GM18909 (cell line): ENCODE measurements around the gene BICDL2.
A peak's percentile ranks its signal among the peaks of the same experiment; 100 is the strongest.

Experiments
- ATAC-seq: cut with Tn5 transposase; IDR thresholded peaks from one replicate; pipeline ENCODE4 v1.9.1; 2021; ENCODE audit warnings: mild to moderate bottlenecking; ENCODE audit not compliant: unreplicated experiment, poor library complexity

Gene BICDL2

GRCh38 chr16:3013491-3013951, 23.2 kb downstream of the BICDL2 start:
- ATAC-seq, result no peak

- ATAC-seq, result no peak
Measured at GRCh38 chr16:3012828-3013420, 23.8 kb downstream of the BICDL2 start, which contains the start of gene CLDN9. TSS of gene CLDN9 (plus strand) at chr16:3012923. CDS start at chr16:3013363, 440 bp downstream.

- ATAC-seq, result no peak
Measured at GRCh38 chr16:3012246-3012645, 24.5 kb downstream of the BICDL2 start.

DNA sequence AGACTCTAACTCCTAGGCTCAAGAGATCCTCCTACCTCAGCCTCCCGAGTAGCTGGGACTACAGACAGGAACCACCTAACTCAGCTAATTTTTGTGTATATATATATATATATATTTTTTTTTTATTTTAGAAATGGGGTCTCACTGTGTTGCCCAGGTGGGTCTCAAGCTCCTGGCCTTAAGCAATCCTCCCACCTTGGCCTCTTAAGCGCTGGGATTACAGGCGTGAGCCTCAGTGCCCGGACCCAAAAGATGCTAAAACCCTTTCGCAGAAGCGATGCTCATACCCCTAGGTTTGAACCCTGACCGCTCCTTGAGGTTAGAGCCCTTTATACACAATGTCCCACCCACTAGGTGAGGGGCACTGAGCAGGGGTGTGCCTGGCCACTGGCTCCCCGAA, 26.2 kb downstream of the BICDL2 start:
- ATAC-seq, result no peak

DNA sequence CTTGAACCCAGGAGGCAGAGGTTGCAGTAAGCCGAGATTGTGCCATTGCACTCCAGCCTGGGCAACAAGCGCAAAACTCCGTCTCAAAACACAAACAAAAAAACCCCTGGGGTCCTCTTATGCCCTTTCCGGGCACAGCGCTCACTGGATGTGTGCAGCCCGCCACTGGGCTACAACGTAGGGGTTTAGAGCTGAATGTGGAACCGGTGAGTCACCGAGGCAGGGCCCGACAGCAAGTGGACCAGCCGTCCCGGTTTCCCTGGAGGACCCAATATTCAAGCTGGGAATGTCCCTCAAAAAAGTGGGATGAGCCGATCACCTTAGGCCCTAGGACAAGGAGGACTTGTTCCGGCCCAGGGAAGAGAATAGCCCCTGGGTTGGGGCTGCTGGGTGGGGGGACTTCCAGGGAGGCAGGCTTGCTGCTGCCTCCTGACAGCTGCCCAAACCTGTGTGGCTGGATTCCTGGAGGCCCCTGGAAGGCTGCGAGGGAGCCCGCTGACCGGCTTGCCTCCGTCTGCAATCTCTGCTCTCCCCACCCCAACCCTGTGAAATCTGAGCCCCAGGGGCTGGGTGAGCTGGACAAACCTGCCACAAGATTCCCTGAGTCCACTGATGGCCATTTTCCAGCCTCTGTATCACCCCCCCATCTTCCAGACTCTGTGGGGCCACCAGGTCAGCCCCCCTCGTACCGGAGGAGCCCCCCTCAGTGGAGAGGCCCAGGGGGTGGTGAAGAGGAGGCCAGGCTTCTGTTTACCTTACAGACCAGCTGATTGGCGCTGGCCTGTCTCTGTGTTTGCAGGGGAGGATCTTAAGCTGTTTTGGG, 27.0 kb downstream of the BICDL2 start:
- ATAC-seq, result no peak

- ATAC-seq, result no peak
Measured at GRCh38 chr16:3008690-3009037, 28.1 kb downstream of the BICDL2 start.

DNA sequence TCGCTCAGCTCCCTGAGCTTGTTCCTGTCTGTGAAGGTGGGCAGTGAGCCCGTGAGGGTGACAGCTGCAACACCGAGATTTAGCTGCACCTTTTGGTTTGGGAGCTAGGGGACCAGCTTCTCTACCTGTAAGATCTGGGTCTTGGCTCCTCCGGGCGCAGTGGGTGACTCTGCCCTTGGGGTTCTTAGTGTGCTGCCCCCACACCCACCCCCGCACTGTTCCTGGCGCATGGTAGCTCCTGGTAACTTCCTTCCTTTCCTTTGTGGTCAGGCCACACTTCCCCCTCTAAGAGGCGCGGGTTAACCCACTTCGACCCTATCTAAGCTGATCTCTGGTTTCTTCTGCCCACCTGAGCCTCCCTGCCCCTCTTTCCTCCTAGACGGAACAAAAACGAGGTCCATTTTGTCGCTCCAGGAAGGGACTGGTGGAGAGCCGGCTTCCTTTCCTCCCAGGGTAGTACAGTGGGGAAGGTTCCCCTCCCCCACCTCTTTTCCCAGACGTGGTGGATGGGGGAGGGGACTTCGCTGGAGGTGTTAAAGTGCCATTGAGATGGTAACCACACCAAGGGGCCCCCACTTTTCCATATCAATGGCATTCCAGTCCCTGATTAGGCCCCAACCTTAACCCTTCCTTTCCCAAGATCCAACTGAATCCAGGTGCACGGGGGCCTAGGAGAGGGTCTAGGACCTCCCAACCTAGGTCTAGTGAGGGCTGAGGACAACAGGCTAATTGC, 28.6 kb downstream of the BICDL2 start:
- ATAC-seq, result no peak

DNA sequence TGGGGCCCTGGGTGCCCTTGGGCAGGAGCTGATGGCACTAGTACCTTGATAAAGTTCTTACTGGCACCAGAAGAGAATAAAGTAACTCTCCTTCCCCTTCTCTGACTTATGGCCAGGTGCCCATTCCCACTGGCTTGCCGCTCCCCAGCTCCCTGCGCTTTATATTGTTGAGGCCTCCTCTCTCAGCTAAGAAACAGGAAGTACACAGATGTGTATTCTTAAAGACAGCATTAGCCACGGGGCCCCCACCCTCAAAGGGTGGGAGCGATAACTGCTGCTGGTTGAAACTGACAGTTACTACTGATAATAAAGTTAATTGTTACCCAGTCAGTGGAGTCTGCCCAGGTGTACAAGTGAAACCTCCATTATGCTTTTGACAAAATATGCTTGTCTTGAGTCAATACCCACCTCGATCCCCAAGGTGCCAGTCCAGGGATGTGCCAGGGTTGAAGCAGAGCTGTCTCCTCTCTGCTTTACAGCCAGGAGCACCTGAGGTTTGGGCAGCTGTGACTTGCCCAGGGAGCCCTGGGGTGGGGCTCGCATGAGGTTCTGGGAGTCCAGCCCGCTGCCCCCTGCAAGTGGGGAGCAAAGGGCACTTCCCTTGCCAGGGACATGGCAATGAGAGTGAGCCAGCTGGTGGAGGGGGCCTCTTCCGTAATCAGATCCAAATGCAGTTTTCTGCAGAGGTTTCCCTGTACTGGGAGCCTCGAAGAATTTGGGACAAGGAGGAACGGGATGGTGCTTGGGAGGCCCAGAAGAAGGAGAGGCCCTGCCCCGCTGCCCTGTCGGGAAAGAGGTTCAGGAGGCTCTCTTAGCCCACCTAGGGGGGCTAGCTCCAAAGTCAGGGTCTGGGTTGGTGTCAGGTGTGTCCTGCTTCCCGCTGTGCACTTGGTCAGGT, 29.4 kb downstream of the BICDL2 start:
- no peak for ATAC-seq

- no peak for ATAC-seq
Measured at GRCh38 chr16:3004781-3005284, 31.9 kb downstream of the BICDL2 start.

- ATAC-seq, result peak; percentile 18
Measured at GRCh38 chr16:3004319-3004718, 32.4 kb downstream of the BICDL2 start.

DNA sequence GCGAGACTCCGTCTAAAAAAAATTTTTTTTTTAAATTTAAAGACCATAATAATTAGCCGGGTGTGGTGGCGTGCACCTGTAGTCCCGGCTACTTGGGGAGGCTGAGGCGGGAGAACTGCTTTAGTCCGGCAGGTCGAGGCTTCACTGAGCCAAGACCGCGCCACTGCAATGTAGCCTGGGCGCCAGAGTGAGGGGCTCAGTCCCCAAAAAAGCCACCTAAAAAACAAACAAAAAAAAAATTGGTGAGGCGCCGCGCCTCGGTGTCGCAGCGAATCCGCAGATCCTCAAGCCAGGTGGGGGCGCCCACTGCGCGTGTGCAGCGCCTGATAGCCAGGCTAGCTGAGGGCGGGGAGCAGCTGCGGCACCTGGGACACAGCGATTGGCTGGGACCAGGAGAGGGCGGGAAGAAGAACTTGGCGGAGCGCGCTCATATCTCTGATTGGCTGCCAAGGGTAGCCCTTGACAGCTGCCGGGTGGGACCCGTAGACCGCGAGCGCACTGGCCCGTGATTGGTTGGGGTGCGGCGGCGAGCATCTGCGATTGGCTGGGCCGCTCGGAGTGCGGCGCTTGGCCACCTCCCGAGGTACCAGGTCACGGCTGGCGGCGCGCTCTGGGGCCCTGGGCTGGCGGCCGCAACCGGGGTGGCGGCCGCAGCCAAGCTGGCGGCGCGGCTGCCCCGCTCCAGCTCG, 33.0 kb downstream of the BICDL2 start:
- ATAC-seq, result peak; percentile 93

DNA sequence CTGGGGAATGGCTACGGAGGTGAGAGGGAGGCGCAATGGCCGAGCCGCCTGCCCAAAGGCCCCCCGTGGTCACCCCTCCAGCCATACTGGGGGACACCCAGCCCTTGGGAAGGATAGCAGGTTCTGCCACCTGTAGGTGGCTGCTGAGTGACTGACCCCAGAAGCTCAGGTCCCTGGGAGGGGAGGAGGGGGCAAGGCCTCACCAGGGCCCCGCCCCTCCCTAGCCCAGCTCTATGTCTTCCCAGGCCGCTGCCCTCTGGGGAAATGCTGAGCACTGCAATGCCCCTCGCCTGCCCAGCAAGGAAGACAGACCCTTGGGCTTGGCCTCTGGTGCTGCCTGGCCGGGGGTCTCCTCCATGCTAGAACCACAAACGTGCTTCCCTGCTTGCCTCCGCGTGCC, 35.4 kb downstream of the BICDL2 start:
- no peak for ATAC-seq

GRCh38 chr16:3000540-3000939, 36.2 kb downstream of the BICDL2 start:
- no peak for ATAC-seq

DNA sequence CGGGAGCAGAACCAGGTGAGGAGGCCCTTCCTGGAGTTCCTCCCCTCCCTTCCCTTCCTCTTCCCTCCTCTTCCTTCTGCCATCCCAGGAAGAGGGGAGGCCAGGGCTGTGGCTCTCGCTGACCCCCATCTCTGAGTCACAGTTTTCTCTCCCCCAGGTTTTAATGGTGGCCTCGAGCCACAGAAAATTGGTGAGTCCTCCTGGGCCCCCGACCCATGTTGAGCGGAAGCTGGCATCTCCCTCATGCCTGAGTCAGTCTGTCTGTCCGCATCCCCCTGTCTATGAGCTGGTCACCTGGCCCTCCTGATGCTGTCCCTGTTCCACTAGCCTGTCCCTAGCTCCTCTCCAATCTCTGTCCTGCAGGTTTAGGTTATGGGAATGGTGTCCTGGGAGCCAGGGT, 36.8 kb downstream of the BICDL2 start:
- ATAC-seq, result no peak

- ATAC-seq, result no peak
Measured at GRCh38 chr16:2996298-2996697, 40.4 kb downstream of the BICDL2 start.

GRCh38 chr16:2992383-2993081, 44.2 kb downstream of the BICDL2 start:
- ATAC-seq, result no peak

GRCh38 chr16:2991566-2992261, 45.0 kb downstream of the BICDL2 start:
- ATAC-seq, result no peak

DNA sequence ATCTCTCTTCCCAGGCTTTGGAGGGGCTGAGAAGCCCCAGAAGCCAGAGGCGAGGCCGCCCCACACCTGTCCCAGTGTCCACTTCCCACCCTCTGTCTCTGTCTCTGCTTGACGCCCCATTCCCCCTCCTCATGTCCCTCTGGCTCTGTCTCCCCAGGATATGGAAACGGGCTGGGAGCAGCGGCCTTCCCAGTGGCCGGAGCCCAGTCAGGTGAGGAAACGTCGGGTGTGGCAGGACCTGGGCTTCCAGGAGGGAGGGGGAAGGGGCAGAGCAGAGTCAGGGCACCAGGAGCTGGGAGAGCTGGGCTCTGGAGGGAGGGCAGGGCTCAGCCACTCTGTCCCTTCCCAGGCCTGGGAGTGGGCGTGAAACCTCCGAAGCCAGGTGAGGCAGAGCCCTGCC, 45.9 kb downstream of the BICDL2 start:
- no peak for ATAC-seq
